Ishikawa (cell line): ENCODE results near the gene INAFM2.

Source experiments
- TF ChIP-seq, protein P1 (sequence below): IDR thresholded peaks from 2 replicates; pipeline ENCODE4 v1.6.1; 2012; ENCODE audit warnings: low read depth, mild to moderate bottlenecking
- TF ChIP-seq, protein P2 (sequence below): IDR thresholded peaks from 2 replicates; pipeline ENCODE4 v1.6.1; 2012

DNA sequence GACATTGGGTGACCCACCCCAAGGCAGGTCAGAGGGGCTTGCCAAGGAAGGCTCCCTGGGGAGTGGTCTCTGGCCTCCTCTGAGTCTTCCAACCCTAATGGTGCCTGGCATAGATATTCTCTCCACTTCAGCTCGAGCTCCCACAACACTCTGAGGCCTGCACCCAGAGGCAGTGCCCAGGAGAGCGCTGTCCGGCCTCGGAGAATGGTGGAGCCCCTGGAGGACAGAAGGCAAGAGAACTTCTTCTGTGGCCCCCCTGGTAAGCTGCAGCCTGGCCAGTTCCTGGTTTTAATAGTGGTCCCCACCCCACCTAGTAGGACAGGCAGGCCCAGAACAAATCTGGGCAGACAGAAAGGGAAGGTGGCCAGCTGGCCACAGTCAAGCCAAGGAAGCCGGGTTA, 41.5 kb downstream of the INAFM2 start:
- TF ChIP-seq, protein P1, sequence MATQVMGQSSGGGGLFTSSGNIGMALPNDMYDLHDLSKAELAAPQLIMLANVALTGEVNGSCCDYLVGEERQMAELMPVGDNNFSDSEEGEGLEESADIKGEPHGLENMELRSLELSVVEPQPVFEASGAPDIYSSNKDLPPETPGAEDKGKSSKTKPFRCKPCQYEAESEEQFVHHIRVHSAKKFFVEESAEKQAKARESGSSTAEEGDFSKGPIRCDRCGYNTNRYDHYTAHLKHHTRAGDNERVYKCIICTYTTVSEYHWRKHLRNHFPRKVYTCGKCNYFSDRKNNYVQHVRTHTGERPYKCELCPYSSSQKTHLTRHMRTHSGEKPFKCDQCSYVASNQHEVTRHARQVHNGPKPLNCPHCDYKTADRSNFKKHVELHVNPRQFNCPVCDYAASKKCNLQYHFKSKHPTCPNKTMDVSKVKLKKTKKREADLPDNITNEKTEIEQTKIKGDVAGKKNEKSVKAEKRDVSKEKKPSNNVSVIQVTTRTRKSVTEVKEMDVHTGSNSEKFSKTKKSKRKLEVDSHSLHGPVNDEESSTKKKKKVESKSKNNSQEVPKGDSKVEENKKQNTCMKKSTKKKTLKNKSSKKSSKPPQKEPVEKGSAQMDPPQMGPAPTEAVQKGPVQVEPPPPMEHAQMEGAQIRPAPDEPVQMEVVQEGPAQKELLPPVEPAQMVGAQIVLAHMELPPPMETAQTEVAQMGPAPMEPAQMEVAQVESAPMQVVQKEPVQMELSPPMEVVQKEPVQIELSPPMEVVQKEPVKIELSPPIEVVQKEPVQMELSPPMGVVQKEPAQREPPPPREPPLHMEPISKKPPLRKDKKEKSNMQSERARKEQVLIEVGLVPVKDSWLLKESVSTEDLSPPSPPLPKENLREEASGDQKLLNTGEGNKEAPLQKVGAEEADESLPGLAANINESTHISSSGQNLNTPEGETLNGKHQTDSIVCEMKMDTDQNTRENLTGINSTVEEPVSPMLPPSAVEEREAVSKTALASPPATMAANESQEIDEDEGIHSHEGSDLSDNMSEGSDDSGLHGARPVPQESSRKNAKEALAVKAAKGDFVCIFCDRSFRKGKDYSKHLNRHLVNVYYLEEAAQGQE = no peak
- TF ChIP-seq, protein P2, sequence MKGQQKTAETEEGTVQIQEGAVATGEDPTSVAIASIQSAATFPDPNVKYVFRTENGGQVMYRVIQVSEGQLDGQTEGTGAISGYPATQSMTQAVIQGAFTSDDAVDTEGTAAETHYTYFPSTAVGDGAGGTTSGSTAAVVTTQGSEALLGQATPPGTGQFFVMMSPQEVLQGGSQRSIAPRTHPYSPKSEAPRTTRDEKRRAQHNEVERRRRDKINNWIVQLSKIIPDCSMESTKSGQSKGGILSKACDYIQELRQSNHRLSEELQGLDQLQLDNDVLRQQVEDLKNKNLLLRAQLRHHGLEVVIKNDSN = no peak
